Measurements from ENCODE around the gene CACNB1.

CACNB1 gene

GRCh38 chr17:39197380-39198185, at the start of gene CACNB1:
Gene CACNB1, minus strand, starts transcription at chr17:39197669. Its CDS starts 174 bp downstream, at chr17:39197495.
- peak; percentile 82 for DNase-seq
- ATAC-seq = peak; percentile 73

GRCh38 chr17:39246274-39246673, 48.8 kb upstream of the CACNB1 start:
- ATAC-seq (no peak), DNase-seq (no peak)

GRCh38 chr17:39244600-39245570, 47.4 kb upstream of the CACNB1 start:
- ATAC-seq = peak; percentile 86
- peak; percentile 92 for DNase-seq

- no peak for DNase-seq
- ATAC-seq = peak; percentile 11
Measured at GRCh38 chr17:39244016-39244599, 46.6 kb upstream of the CACNB1 start.

GRCh38 chr17:39243155-39243554, 45.7 kb upstream of the CACNB1 start:
- DNase-seq (no peak), ATAC-seq (no peak)

- no peak for ATAC-seq
- no peak for DNase-seq
Measured at GRCh38 chr17:39240631-39241030, 43.2 kb upstream of the CACNB1 start.

GRCh38 chr17:39239640-39240314, 42.3 kb upstream of the CACNB1 start:
- DNase-seq (peak; percentile 78), ATAC-seq (peak; percentile 54)

- ATAC-seq = peak; percentile 80
Measured at GRCh38 chr17:39238311-39238972, 41.0 kb upstream of the CACNB1 start.

GRCh38 chr17:39237586-39237985, 40.1 kb upstream of the CACNB1 start:
- ATAC-seq (no peak), DNase-seq (no peak)

More at GRCh38 chr17:39238311-39238972, 41.0 kb upstream of the CACNB1 start:
- DNase-seq = peak; percentile 73

- ATAC-seq (no peak), DNase-seq (no peak)
Measured at GRCh38 chr17:39236981-39237441, 39.5 kb upstream of the CACNB1 start.

GRCh38 chr17:39236450-39236927, 39.0 kb upstream of the CACNB1 start:
- no peak for ATAC-seq
- DNase-seq = no peak

GRCh38 chr17:39235555-39236449, 38.3 kb upstream of the CACNB1 start:
- ATAC-seq (peak; percentile 68), DNase-seq (peak; percentile 58)

GRCh38 chr17:39231591-39232551, 34.4 kb upstream of the CACNB1 start:
- DNase-seq = peak; percentile 74

GRCh38 chr17:39231091-39231561, 33.7 kb upstream of the CACNB1 start:
- ATAC-seq (no peak), DNase-seq (no peak)

More at GRCh38 chr17:39231591-39232551, 34.4 kb upstream of the CACNB1 start:
- peak; percentile 68 for ATAC-seq

- DNase-seq (no peak), ATAC-seq (no peak)
Measured at GRCh38 chr17:39230361-39230760, 32.9 kb upstream of the CACNB1 start.

- no peak for DNase-seq
- no peak for ATAC-seq
Measured at GRCh38 chr17:39229274-39229913, 31.9 kb upstream of the CACNB1 start.

GRCh38 chr17:39227364-39227919, 30.0 kb upstream of the CACNB1 start:
- DNase-seq (no peak), ATAC-seq (no peak)

Measured in stimulated activated naive CD8-positive, alpha-beta T cell treated with anti-CD3 and anti-CD28 coated beads, Interleukin-15, Interleukin-2, amounts not matched to agents 100 U/mL and 50 U/mL, for 24 hours (primary cell).